Stimulated activated CD4-positive, alpha-beta T cell treated with anti-CD3 and anti-CD28 coated beads, Interleukin-2, amount 100 ng/mL, for 48 hours (primary cell): ENCODE results near the gene ADCY4.

Experiments used
- DNase-seq, 2 donors: peaks; one replicate each; pipeline ENCODE4 v3.0.0-alpha.2; 2020

The ADCY4 gene

DNA sequence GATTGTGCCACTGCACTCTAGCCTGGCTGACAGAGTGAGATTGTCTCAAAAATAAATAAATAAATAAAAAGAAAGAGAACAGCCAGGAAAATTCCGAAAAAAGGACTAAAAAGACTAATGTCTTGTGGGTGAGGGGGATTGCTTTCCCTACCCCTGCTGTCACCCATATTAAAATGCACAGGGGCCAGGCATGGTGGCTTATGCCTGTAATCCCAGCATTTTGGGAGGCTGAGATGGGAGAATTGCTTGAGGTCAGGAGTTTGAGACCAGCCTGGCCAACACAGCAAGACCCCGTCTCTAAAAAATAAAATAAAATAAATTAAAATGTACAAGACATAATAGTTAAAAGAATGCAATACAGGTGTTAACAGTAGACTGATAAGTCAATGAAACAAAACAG lies 41.3 kb downstream of the ADCY4 start:
- no peak for DNase-seq

DNA sequence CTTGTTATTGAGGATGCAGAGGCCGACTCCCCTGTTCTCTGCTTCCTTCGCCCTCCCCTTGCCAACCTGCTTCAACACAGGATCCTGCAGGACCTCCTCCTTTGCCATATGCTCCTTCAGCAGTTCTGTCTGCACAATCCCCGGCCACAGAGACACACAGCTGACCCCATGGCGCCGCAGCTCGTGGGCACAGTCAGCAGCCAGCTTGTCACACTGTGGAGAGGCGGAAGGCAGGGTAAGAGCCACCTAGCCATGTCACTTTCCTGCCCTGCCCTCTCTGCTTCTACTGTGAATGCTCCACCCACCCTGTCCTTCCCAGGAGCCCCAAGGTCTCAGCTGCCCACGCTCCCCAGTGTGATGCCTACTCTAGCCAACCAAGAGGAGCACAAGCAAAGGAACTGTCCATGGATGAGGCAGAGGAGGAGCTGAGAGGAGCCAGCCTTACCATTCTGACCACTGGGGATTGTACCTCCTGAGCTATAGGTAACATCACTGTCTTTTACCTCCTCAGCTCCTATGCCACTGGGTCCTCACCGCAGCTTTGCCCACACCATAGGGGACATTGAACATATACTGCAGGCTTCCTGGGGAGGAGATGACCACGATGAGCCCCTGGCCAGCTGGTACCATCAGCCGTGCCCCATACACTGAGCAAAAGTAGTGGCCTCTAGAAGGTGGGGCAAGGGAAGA lies 42.6 kb downstream of the ADCY4 start:
- DNase-seq: no peak

DNA sequence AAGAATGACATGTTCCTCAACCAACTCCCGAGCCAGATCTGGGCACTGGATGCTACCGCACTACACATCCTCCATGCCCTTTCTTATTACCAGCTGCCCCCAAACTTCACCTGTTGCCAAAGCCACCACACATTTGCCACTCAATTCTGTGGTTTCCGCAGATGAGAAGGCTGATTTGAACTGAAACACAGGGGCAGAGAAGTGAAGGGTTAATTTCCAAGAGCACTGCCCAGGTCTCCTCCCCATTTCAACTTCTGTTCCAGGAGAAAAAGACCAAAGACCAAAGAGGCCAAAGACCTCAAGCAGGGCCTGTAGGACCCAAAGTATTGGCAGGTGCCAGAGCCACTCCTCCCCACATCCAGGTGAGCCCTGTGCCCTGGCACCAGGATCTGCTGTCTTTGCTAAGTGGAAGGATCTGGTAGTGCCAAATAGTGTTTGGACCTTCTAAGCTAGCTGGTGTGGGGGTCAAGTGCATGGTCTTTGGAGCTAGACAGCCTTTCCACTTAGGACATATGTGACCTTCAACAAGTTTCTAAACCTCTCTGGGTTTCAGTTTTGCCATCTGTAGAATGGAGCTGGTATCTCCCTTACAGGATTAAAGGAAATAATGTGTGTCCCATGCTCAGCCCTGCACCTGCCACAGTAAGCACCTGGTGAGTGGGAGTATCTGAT lies 43.3 kb downstream of the ADCY4 start:
- DNase-seq: no peak

DNA sequence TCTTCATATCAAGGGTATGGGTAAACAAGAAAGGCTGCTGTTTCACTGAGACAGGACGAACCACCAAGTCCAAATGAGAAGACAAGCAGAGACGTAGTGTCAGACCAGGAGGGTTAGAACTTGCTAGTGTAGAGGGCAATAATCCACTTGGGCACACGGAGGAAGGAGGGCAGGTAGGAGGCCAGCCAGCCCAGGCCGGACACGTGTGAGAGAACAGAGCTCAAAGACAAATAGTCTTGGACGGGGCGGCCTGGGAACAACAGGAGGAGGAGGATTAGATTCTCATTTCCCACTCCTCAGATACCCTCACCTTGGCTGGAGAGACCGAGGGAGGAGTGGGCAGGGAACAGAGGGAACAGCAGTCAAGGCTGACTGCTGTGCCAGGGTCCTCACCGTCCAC lies 44.1 kb downstream of the ADCY4 start:
- DNase-seq: no peak

DNA sequence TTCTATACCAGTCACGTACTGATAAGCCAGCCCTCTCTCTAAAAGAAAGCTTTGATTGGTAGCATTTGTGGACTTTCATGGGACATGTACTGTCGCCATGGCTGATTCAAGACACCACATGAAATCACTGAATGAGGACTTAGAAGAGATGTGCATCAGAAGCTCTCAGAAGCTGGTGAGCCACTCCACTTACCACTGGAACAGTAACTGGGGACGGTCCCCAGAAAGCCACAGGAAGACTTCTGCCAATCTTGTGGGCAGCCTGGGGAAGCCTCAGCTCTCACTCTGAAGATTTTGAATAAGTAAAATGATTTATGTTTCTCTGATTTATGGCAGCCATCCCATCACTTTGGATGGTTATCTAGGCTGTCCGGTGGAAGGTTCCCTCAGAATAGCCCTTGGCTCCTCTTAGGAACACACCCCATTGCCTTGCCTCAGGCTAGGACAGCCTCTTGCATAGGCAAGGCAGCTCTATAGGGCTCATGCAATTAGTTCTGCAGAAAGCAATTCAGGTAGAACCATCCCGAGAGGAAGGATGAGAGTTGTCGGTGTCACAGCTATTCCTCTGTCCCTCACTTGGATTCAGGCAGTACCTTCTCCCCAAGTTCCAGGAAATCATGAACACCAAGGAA lies 45.1 kb downstream of the ADCY4 start:
- peak; percentile 54 to 59 for DNase-seq

DNA sequence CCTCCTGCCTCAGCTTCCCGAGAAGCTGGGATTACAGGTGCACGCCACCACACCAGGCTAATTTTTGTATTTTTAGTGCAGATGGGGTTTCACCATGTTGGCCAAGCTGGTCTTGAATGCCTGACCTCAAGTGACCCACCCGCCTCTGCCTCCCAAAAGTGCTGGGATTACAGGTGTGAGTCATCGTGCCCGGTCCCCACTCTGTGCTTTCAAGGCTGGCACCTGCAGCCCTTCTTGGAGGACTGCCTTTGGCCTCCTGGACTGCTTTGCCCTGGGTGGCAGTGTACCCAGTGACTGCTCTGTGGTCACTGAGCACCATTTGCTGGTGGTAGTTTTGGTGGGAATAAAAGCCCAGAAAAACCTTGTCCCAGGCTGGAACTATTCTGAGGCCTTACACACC lies 47.9 kb downstream of the ADCY4 start:
- DNase-seq: no peak

DNA sequence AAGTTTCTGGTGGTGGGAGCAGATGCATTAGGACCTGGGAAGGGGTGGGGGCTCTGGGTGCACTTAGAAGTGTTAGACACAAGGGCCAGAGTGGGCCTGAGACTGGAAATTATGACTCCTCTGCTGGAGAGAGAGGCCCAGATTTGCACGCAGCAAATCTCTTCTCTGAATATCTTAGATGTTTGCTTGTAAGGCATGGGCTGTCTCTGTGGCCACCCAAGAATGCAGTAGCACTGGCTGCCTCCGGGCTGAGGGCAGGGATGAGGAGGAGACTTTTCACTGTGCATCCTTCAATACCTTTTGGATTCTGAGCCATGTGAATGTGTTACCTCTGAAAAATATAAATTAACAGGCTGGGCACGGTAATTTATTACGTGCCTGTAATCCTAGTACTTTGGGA lies 49.5 kb downstream of the ADCY4 start:
- no peak for DNase-seq

DNA sequence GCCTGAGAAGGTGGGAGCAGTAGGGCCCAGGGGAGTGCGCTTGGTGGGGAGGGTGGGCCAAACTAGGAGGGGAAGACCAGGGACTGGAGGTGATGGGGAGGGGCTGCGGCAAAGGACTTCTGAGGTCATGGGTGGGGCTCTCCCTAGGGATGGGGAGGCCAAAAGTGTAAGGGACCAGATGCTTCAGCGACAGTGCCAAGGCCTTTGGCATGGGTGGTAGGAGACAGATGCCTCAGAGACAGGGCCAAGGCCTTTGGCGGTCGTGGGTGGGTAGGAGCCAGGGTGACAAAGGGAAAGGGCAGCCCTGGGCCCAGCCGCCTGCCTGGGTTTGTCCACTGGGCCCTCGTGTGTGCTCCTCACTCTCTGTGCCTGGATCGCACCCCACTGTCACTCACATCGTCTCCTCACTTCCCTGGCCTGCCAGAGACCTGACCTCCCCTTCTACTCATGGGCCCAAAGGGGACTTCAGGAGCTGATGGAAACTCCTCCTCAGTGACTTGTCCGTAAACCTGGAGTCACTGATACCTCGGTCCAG lies 50.3 kb downstream of the ADCY4 start:
- DNase-seq: no peak

DNA sequence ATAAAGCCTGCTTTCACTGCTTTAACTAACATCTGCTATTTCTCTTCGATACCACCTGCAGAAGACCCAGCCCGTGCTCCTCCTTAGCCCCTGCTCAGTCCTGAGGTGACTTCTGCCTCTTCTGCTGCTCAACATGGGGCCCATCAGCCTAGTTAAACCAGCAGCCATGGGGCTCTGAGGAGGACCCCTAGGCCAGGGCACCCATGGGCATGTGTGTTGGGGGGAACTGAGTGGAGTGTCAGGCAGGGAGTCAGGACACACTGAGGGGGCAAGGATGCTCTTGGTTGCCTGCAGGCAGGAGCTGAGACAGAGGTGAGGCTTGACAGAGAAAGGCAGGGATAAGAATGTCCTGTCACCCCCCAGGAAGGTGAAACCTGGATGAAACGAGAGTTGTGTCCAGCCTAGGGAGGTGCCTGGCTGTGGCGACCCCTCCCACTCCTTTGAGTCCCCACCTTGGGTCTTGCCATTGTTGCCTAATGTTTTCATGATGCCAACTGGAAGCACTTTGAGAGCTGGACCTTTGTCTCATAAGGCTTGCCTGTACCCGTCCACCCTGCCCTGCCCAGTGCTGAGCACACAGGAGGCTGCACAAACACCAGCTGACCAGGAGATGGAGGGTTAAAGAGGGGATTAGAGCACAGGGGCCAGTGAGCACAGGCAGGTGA lies 50.9 kb downstream of the ADCY4 start:
- DNase-seq: no peak

DNA sequence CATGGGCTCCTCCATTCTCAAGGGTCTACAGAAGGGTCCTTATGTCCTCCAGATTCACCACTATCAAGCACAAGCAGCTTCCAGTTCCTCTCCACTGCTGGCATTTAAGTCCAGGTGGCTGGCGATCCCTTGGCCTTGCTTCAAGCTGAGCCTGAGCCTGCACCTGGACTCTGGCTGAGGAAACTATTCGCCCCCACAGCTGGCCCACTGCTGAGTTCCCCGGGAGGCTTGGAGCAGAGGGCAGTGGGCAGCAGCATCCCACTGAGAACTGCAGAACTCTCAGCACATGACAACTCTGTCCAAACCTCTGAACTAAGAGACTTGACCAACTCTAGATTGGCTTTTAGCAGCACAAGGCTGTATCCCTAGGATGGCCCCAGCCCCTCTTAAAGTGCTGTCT lies 52.1 kb downstream of the ADCY4 start:
- DNase-seq: no peak

DNA sequence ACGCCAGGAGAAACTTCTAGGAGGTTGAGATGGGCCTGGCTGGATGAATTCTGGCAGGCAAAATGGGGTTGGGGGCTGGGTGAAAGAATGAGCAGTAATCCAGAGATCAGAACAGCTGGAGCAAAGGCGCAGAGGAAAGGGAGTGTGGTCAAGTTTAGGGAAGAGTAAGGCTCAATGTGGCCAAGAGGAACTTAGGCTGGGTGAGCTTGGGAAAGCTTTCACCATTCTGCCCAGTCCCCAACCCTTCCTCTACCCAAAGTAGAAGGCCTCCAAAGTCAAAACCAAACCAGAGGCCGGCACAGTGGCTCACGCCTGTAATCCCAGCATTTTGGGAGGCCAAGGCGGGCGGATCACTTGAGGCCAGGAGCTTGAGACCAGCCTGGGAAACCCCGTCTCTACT lies 53.2 kb downstream of the ADCY4 start:
- no peak for DNase-seq

DNA sequence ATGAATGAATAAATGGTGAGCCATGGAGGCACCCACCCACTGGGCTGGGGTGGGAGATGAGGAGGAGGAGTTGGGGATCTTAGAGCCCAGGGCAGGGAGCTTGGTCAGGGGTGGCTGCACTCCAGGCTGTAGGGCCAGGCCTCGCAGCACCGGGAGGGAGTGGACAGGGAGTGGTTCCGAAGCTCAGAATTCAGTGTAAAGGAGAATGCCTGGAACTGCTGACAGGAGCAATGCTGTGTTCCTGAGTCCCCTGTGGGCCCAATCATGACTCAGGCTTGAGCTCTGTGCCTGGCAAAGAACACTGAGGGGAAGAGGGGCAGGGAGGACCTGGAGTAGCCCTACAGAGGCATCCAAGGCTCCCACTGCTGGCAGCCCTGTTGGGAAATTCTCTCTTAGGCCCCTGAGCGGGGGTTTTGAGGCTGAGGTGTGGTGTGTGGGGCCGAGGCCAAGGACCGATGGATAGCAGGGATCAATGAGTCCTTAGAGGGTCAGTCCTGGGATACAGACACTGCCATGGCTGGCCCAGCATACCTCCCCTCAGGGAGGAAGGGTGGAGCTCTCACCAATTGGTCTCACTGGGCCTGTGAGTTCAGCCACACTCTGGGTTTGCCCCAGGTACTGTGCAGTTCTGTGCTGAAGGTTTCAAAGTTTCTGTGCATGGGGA lies 53.9 kb downstream of the ADCY4 start:
- no peak for DNase-seq

DNA sequence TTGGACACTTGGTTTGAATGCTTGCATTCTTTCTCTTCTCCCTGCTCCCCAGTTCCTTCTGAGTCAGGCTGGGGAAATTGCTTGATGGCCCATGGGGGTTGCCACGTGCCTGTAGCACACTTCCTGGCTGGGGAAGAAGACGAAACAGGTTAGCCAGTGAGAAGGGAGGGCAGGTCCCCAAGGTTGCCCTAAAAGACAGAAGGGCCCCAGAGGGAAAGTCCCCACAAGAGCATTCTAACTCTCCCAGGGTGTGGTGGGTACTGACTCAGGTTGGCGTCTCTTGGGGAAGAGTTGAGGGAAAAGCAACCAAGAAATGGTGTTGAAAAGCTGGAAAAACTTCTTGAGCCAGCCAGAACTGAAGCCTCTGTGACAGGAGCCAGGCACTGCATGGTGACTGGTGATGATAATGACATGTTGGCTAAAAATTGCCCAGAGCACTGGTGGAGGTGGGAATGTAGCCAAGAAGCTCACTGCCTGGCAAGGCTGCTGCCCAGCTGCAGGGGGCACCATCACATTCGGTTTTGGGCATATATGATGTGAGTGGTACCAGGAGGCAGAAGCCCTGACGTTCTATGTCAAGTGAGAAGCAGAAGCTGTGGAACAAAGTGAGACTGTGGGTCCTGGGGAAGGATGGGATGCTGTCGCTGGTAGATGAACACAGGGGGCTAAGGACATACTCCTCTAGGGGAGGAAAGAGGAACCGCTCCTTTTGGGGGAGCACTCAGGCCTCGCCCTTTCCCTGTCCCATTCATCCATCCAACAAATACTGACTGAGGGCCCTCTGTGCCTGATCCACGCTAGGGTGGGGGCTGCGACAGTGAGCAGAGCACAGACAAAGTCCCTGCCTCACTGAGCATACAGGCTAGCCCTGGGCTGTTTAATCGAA lies 55.3 kb downstream of the ADCY4 start:
- DNase-seq: peak; percentile 30 to 39

DNA sequence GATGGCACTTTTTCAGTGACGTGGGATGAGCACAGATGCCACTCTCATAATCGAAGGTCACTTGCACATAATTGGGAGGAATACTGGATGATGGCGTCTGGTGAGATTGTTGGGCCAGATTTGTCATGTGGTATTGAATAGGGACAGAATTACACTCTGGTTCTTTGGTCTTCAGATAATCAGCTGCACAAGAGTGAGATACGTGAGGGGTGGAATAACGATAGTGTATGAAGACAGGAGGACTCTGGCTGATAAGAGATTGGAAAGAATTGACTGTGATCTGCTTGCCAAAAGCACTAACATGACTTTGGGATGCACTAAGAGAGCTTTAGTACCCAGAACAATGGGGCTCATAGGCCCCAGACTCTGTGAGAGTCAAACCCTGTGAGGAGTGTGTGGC lies 56.4 kb downstream of the ADCY4 start:
- no peak for DNase-seq

DNA sequence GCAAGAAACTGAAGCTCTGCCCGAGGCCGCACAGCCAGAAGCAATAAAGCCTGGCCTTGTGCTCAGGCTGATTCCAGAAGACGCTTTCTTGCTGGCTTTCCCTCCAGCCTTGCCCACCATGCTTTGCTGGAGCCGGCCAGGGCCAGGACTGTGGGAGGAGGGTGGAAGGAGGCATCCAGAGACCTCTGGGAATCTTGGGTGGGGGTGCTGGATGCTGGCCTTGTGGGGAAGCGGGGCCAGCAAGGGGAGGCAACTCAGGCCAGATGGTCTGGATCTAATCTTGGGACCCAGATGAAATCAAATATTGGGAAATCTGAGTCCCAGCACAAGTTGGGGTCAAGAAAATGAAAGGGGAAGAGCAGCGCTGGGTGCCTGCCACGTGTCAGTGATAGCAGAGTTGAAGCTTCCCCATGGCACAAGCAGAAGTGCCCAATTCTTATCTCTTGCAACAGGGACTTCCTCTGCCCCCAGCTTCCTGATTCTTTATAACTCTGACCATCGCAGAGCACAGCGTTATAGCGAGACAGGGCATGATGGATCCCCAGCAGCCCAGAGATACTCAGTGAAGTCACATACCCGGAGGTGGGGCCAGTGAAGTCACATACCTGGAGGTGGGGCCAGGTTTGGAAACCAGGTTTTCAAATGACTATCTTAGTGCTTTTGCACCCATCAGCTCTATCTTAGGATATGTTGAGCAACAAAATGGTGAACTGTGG lies 57.1 kb downstream of the ADCY4 start:
- DNase-seq: no peak

DNA sequence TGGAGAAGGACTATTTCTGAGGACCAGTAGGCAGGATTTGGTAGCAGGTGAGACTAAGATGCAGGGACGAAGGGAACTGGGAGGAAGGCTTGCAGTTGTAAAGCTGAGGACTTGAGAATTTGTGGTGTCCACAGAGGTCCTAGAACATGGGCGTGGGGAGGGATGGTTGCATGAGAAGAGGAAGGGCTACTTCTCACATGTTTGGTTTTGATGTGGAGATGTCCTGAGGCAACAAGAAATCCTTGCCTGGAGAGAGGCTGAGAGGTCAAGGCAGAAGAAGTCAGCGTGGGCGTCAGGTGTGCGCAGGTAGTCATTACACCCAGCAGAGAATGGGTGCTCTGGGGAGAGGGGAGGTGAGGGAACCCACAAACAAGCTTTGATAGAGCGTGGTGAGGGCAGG lies 57.8 kb downstream of the ADCY4 start:
- no peak for DNase-seq

DNA sequence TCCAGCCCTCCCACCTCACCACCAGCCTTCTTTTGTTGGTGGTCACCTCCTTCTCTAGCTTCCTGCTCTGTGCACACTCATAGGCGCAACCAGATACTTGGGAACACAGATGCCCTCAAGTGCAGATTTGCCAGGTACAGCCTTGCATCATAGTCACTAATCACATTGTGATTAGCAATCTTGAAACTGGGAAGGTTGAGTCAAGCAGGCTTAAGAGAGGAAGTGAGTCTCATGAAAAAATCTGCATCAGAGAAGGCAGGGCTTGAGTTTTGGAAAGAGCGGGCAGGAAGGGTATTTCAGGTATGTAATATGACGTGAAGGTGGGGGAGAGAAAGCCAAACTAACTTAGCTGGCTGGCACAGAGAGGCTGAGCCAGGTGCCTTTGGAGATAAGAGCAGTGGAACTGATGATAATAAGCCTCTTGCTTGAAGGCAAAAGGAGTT lies 60.7 kb downstream of the ADCY4 start:
- peak; percentile 37 to 49 for DNase-seq

DNA sequence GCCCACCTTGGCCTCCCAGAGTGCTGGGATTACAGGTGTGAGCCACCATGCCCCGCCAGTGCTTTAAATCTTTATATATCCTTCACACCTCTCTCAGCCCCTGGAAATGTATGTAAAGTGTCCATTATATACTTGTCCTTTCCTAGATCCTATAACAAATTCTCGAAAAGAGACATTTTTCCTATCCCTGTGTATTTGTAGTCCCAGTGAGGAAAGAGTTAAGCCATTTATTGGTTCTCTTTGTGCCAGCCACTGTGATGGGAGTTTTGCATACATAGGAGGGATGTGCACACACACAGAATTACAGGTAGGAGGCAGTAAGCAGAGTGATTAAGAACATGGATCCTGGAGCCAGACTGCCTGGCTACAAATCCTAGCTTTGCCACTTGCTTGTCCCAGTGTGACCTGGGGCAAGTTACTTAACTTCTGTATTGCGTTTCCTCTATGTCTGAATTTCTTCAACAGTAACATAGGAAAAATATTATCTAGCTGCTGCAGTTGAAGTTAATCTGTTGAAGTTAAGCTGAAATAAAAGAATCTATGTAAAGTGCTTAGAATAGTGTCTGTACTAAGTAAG lies 61.4 kb downstream of the ADCY4 start:
- DNase-seq: no peak

DNA sequence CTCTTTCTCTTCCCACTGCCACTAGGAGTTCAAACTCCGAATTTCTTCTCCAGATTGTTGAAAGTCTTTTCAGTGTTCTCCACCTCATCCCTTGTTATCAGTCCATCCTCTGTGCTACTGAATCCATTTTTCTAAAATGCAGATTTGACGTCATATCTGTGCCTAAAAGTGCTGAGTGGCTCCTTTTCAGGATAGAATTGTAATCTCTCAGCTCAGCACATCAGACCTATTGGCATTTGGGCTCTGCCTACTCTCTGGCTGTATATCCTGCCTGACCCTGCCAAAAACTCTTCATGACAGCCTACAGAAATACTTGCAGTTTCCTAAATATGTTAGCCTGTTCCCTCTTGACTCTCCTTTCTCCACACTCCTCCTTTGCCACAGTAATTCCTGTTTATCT lies 62.4 kb downstream of the ADCY4 start:
- no peak for DNase-seq

DNA sequence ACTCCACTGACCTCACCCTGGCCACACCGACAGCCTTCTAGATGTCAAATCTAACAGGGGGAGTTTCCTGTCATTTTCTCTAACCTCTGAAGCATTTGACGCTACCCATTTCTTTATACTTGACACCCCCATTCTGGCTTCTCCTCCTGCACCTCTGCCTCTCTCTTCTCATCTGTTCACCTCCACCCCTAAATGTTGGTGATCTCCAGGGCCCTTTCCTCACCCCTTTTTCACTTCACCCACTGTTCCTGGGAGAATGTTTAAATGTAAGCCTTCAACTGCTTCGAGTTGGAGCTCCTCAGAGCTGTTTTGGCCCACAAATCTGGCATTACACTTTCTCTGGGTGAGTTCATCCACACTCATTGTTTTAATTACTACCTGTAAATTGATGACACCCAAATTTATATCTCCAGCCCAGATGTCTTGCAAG lies 63.0 kb downstream of the ADCY4 start:
- DNase-seq: no peak
